ENCODE results near the gene B3GNT4.

Gene B3GNT4

GRCh38 chr12:122235741-122236140, 32.2 kb downstream of the B3GNT4 start:
- ATAC-seq, result no peak
- TF ChIP-seq ESRRG (CRISPR knock-in tag; IDR thresholded peaks at IDR 0.05) (no peak), ZFP30 (CRISPR knock-in tag; IDR thresholded peaks at IDR 0.05) (no peak), ZC3H10 (CRISPR knock-in tag; IDR thresholded peaks at IDR 0.05) (no peak), ZNF8 (CRISPR knock-in tag; IDR thresholded peaks at IDR 0.05) (no peak), OSR1 (CRISPR knock-in tag; IDR thresholded peaks at IDR 0.05) (no peak), GLIS3 (CRISPR knock-in tag; IDR thresholded peaks at IDR 0.05) (no peak), CSDC2 (CRISPR knock-in tag; IDR thresholded peaks at IDR 0.05) (no peak), BACH2 (CRISPR knock-in tag; IDR thresholded peaks at IDR 0.05; ENCODE audit: borderline replicate concordance) (no peak), ZFP3 (CRISPR knock-in tag; IDR thresholded peaks at IDR 0.05) (no peak), SNAI2 (CRISPR knock-in tag; IDR thresholded peaks at IDR 0.05) (no peak), TSHZ2 (CRISPR knock-in tag; IDR thresholded peaks at IDR 0.05) (no peak), PPARA (CRISPR knock-in tag; IDR thresholded peaks at IDR 0.05; ENCODE audit: borderline replicate concordance) (no peak), ISL1 (CRISPR knock-in tag; IDR thresholded peaks at IDR 0.05) (no peak), ZNF565 (CRISPR knock-in tag; conservative IDR thresholded peaks at IDR 0.05; ENCODE audit: low read depth) (no peak), ZNF70 (CRISPR knock-in tag; IDR thresholded peaks at IDR 0.05) (no peak), PATZ1 (CRISPR knock-in tag; IDR thresholded peaks at IDR 0.05; ENCODE audit: borderline replicate concordance) (no peak), RARB (CRISPR knock-in tag; IDR thresholded peaks at IDR 0.05) (no peak)
- TF ChIP-seq, protein P1, sequence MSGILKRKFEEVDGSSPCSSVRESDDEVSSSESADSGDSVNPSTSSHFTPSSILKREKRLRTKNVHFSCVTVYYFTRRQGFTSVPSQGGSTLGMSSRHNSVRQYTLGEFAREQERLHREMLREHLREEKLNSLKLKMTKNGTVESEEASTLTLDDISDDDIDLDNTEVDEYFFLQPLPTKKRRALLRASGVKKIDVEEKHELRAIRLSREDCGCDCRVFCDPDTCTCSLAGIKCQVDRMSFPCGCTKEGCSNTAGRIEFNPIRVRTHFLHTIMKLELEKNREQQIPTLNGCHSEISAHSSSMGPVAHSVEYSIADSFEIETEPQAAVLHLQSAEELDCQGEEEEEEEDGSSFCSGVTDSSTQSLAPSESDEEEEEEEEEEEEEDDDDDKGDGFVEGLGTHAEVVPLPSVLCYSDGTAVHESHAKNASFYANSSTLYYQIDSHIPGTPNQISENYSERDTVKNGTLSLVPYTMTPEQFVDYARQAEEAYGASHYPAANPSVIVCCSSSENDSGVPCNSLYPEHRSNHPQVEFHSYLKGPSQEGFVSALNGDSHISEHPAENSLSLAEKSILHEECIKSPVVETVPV (CRISPR knock-in tag; IDR thresholded peaks at IDR 0.05), result no peak
- TF ChIP-seq, protein P2, sequence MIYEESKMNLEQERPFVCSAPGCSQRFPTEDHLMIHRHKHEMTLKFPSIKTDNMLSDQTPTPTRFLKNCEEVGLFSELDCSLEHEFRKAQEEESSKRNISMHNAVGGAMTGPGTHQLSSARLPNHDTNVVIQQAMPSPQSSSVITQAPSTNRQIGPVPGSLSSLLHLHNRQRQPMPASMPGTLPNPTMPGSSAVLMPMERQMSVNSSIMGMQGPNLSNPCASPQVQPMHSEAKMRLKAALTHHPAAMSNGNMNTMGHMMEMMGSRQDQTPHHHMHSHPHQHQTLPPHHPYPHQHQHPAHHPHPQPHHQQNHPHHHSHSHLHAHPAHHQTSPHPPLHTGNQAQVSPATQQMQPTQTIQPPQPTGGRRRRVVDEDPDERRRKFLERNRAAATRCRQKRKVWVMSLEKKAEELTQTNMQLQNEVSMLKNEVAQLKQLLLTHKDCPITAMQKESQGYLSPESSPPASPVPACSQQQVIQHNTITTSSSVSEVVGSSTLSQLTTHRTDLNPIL (CRISPR knock-in tag; IDR thresholded peaks at IDR 0.05; ENCODE audit: low read depth), result no peak

GRCh38 chr12:122238861-122239260, 35.4 kb downstream of the B3GNT4 start:
- ATAC-seq, result no peak
- no peak for TF ChIP-seq ARNTL (CRISPR knock-in tag; IDR thresholded peaks at IDR 0.05; ENCODE audit: borderline replicate concordance, low read depth)
- no peak for TF ChIP-seq TSHZ2 (CRISPR knock-in tag; IDR thresholded peaks at IDR 0.05)
- TF ChIP-seq, protein P2 (CRISPR knock-in tag; IDR thresholded peaks at IDR 0.05; ENCODE audit: low read depth), result no peak
- no peak for TF ChIP-seq ZC3H10 (CRISPR knock-in tag; IDR thresholded peaks at IDR 0.05)
- no peak for TF ChIP-seq PATZ1 (CRISPR knock-in tag; IDR thresholded peaks at IDR 0.05; ENCODE audit: borderline replicate concordance)
- TF ChIP-seq CSDC2 (CRISPR knock-in tag; IDR thresholded peaks at IDR 0.05), result no peak
- TF ChIP-seq ZFP30 (CRISPR knock-in tag; IDR thresholded peaks at IDR 0.05), result no peak
- TF ChIP-seq PPARA (CRISPR knock-in tag; IDR thresholded peaks at IDR 0.05; ENCODE audit: borderline replicate concordance), result no peak
- TF ChIP-seq, protein P1 (CRISPR knock-in tag; IDR thresholded peaks at IDR 0.05), result no peak
- TF ChIP-seq TOX (CRISPR knock-in tag; IDR thresholded peaks at IDR 0.05; ENCODE audit: borderline replicate concordance), result no peak
- no peak for TF ChIP-seq BACH2 (CRISPR knock-in tag; IDR thresholded peaks at IDR 0.05; ENCODE audit: borderline replicate concordance)
- TF ChIP-seq ESRRG (CRISPR knock-in tag; IDR thresholded peaks at IDR 0.05), result no peak
- TF ChIP-seq POU6F1 (CRISPR knock-in tag; IDR thresholded peaks at IDR 0.05; ENCODE audit: borderline replicate concordance, low read depth), result no peak
- no peak for TF ChIP-seq RARB (CRISPR knock-in tag; IDR thresholded peaks at IDR 0.05)
- TF ChIP-seq ZNF70 (CRISPR knock-in tag; IDR thresholded peaks at IDR 0.05), result no peak
